DOHH2 (cell line): ENCODE results near the gene CLDN7.

Experiments
- H3F3A ChIP-seq: fragments of 200-600 bp; sonication (generic), shearing (Covaris generic); 2 replicates; pipeline ENCODE4 v1.6.0; 2016; ENCODE audit warnings: antibody characterized with exemption, mild to moderate bottlenecking; ENCODE audit not compliant: control insufficient read depth, insufficient read depth
- H3K27ac ChIP-seq: fragments of 200-600 bp; sonication (generic); 2 replicates; pipeline ENCODE4 v1.5.1; 2014; ENCODE audit warnings: low read depth, mild to moderate bottlenecking, low read length, moderate library complexity
- H3K27me3 ChIP-seq: fragments of 200-600 bp; sonication (generic); 2 replicates; pipeline ENCODE4 v1.6.1; 2014; ENCODE audit warnings: mild to moderate bottlenecking, low read length, mixed read lengths; ENCODE audit not compliant: control insufficient read depth
- H3K36me3 ChIP-seq: fragments of 200-600 bp; sonication (generic); 2 replicates; pipeline ENCODE4 v1.6.1; 2014; ENCODE audit warnings: mild to moderate bottlenecking, low read length, moderate library complexity, mixed read lengths; ENCODE audit not compliant: control insufficient read depth
- H3K4me1 ChIP-seq: fragments of 200-600 bp; sonication (generic); 2 replicates; pipeline ENCODE4 v1.6.1; 2014; ENCODE audit warnings: mild to moderate bottlenecking, low read length, mixed read lengths; ENCODE audit not compliant: control insufficient read depth
- H3K4me2 ChIP-seq: fragments of 200-600 bp; sonication (generic); 2 replicates; pipeline ENCODE4 v1.6.0; 2014; ENCODE audit warnings: mild to moderate bottlenecking, low read length, moderate library complexity
- H3K4me3 ChIP-seq: fragments of 200-600 bp; sonication (generic); 2 replicates; pipeline ENCODE4 v1.5.1; 2014; ENCODE audit warnings: mild to moderate bottlenecking, low read length, mixed read lengths
- H3K79me2 ChIP-seq: fragments of 200-600 bp; sonication (generic); 2 replicates; pipeline ENCODE4 v1.6.1; 2014; ENCODE audit warnings: mild to moderate bottlenecking, low read length, mixed read lengths; ENCODE audit not compliant: control insufficient read depth
- H3K9me2 ChIP-seq: fragments of 200-600 bp; sonication (generic); replicated peaks from 2 replicates; pipeline ENCODE4 v1.6.1; 2014; ENCODE audit warnings: mild to moderate bottlenecking, low read length, mixed read lengths; ENCODE audit not compliant: control insufficient read depth
- H3K9me3 ChIP-seq: fragments of 200-600 bp; sonication (generic); 2 replicates; pipeline ENCODE4 v1.6.1; 2014; ENCODE audit warnings: antibody characterized with exemption, low read length, mixed read lengths; ENCODE audit not compliant: control insufficient read depth, insufficient read depth
- H4K20me1 ChIP-seq: fragments of 200-600 bp; sonication (generic); 2 replicates; pipeline ENCODE4 v1.6.0; 2014; ENCODE audit warnings: low read depth, mild to moderate bottlenecking, antibody characterized with exemption, low read length, moderate library complexity; ENCODE audit not compliant: control insufficient read depth, insufficient read depth
- EZH2phosphoT487 ChIP-seq: fragments of 200-600 bp; sonication (generic); IDR thresholded peaks from 2 replicates; pipeline ENCODE4 v1.6.1; 2017; ENCODE audit warnings: borderline replicate concordance, mild to moderate bottlenecking, antibody characterized with exemption, low read length, moderate library complexity, mixed read lengths
- TF ChIP-seq, protein P1 (sequence below): fragments of 200-600 bp; sonication (generic); IDR thresholded peaks from one replicate; pipeline ENCODE4 v1.5.1; 2014; ENCODE audit warnings: antibody characterized with exemption, mild to moderate bottlenecking, low read depth, low read length; ENCODE audit not compliant: poor library complexity, severe bottlenecking

CLDN7 gene

DNA sequence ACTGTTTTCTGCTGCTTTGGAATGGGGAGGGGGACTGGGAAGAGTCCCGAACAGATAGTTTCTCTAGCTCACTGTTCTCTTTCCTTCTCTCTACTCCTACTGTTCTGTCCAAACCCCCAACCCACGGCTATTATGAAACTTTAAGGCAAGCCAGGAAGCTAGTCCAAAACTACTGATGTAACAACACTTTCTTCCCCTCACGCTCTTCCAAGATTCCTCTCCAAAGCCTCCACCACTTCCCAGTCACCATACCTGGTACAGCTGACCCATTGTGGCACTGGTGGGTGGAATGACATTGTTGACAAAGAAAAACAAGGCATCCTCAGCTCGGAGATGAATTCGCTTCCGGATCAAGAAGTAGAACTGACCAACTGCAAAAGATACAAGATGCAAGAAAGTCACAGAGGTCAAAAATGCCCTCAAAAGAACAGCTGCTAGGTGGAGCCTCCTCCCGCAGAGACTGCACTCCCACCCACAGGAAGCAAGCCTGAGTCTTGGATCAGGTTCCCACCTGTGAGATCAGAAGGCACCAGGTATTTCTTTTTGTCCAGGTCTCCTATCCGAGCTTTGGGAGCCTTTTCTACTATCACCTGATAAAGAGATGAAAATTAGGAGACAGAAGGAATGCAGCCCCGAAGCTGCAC lies 21.1 kb downstream of the CLDN7 start:
- Histone ChIP-seq H3K27me3 (no peaks in the 10 kb centered on the region), H3K27ac (peak overlapping the region; percentile 78), H3K9me3 (no peaks in the 10 kb centered on the region), H3K4me2 (peak overlapping the region; percentile 97), H3K4me1 (peaks cover 42% of the 10 kb centered on the region), H4K20me1 (peaks cover 8% of the 10 kb centered on the region; the same call in 1 of the 2 replicates), H3K79me2 (peaks cover 55% of the 10 kb centered on the region), H3K36me3 (peaks cover 61% of the 10 kb centered on the region), H3K4me3 (peak overlapping the region; percentile 100), H3F3A (peaks cover 49% of the 10 kb centered on the region), H3K9me2 (no peaks in the 10 kb centered on the region)
- TF ChIP-seq EZH2phosphoT487, result no peak
- TF ChIP-seq, protein P1, sequence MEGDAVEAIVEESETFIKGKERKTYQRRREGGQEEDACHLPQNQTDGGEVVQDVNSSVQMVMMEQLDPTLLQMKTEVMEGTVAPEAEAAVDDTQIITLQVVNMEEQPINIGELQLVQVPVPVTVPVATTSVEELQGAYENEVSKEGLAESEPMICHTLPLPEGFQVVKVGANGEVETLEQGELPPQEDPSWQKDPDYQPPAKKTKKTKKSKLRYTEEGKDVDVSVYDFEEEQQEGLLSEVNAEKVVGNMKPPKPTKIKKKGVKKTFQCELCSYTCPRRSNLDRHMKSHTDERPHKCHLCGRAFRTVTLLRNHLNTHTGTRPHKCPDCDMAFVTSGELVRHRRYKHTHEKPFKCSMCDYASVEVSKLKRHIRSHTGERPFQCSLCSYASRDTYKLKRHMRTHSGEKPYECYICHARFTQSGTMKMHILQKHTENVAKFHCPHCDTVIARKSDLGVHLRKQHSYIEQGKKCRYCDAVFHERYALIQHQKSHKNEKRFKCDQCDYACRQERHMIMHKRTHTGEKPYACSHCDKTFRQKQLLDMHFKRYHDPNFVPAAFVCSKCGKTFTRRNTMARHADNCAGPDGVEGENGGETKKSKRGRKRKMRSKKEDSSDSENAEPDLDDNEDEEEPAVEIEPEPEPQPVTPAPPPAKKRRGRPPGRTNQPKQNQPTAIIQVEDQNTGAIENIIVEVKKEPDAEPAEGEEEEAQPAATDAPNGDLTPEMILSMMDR, result no peak

DNA sequence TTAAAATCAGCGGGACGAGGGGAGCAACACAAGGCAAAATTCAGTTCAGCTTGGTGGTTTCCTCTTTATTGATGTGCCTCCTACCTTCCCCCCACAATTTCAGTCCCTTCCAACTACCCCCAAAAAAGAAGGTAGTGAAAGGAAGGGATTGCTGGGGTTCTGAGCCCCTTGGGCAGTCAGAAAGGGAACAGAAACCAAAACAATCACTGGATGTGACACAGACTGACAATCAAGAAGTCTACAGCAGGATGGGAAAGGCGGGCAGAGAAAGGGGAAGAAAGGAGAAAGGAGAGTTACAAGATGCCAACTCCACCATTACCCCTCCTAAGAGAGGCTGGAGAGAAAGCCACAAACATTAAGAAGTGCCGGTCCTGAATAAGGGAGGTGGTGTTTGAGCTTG lies 21.9 kb downstream of the CLDN7 start:
- peaks cover 60% of the 10 kb centered on the region for H3K79me2 ChIP-seq
- H3K4me2 ChIP-seq, result peak overlapping the region; percentile 97
- no peaks in the 10 kb centered on the region for H3K9me3 ChIP-seq
- H3K27me3 ChIP-seq, result no peaks in the 10 kb centered on the region
- TF ChIP-seq EZH2phosphoT487, result no peak
- TF ChIP-seq, protein P1, result no peak
- H3F3A ChIP-seq, result peaks cover 49% of the 10 kb centered on the region
- H3K4me3 ChIP-seq, result peak overlapping the region; percentile 100
- peaks cover 51% of the 10 kb centered on the region for H3K4me1 ChIP-seq
- H4K20me1 ChIP-seq, result peaks cover 8% of the 10 kb centered on the region; the same call in 1 of the 2 replicates
- no peaks in the 10 kb centered on the region for H3K9me2 ChIP-seq
- H3K27ac ChIP-seq, result peak overlapping the region; percentile 78
- peaks cover 64% of the 10 kb centered on the region for H3K36me3 ChIP-seq

DNA sequence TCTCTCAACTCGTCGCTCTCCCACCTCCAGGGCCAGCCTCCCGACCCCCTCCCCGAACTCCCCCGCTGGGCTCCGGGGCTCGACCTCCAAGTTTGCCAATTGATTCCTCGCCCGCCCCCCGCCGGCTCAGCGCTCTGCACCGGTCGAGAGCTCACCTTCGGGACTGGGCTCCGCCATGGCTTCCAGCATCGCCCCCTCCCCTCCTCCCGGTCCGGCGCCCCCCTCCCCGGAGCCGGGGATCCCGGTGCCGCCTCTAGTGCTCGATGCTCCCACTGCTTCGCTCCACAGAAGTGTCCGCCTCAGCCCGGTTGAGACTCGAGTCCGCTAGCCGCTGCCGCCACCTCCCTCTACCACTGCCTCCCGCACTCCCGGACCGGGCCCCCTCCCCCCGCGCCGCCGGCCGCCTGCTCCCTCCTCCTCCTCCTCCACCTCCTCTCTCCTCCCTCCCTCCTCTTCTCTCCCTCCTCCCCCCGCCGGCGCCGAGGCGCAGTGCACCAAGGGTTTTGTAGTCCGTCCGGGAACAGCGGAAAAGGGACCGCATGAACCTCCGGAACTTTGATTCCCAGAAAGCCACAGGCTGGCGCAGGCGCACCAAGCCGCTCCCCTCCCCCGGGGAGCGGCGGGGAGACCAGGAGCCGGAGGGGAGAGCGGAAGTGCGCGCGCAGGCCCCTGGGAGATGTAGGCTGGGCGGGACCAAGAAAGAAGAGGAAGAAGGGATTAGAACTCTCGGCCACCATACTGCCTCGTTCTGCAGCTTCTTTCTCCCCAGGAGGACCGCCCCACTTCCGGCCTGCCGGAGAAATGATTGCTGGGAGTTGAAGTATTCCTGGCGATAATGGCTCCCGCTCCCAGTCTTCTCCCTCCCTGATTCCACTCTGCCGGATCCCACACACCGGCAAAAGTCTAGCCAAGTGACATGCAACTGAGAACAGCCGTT lies 22.9 kb downstream of the CLDN7 start, which contains the start of gene PHF23:
TSS of gene PHF23 (minus strand) at position 367 of the 937 bp plus-strand sequence. CDS start at position 189, 178 bp downstream.
- Histone ChIP-seq H3K36me3 (peaks cover 67% of the 10 kb centered on the region), H3K9me3 (no peaks in the 10 kb centered on the region), H3K4me1 (peaks cover 60% of the 10 kb centered on the region), H3K27ac (peak within 1 kb of the TSS; percentile 84), H3K4me3 (peak within 1 kb of the TSS; percentile 100), H3K4me2 (peak within 1 kb of the TSS; percentile 97), H3K27me3 (no peaks in the 10 kb centered on the region), H3F3A (peaks cover 52% of the 10 kb centered on the region), H3K79me2 (peaks cover 63% of the 10 kb centered on the region), H3K9me2 (no peaks in the 10 kb centered on the region), H4K20me1 (peaks cover 8% of the 10 kb centered on the region; the same call in 1 of the 2 replicates)
- TF ChIP-seq EZH2phosphoT487, result no peak
- TF ChIP-seq, protein P1, result no peak
